ENCODE data around the gene COL25A1.
"Not testable (repeated sequence)": the region's sequence is repeated elsewhere in the genome, so short reads cannot be mapped to it uniquely, and the experiment has no call there.

COL25A1 gene

GRCh38 chr4:109044431-109044830 is 258.0 kb downstream of the COL25A1 start:
- no peak for FAIRE-seq

GRCh38 chr4:109043286-109043685 is 259.2 kb downstream of the COL25A1 start:
- no peak for FAIRE-seq

GRCh38 chr4:109041463-109042360 is 260.7 kb downstream of the COL25A1 start:
- no peak for FAIRE-seq

- no peak for FAIRE-seq
Measured at GRCh38 chr4:109040441-109040840, 262.0 kb downstream of the COL25A1 start.

GRCh38 chr4:109037026-109037425 is 265.4 kb downstream of the COL25A1 start:
- FAIRE-seq: no peak

- FAIRE-seq: no peak
Measured at GRCh38 chr4:109033993-109034392, 268.5 kb downstream of the COL25A1 start.

- FAIRE-seq: no peak
Measured at GRCh38 chr4:109032671-109033070, 269.8 kb downstream of the COL25A1 start.

- FAIRE-seq: no peak
Measured at GRCh38 chr4:109029987-109030386, 272.5 kb downstream of the COL25A1 start.

- FAIRE-seq: no peak
Measured at GRCh38 chr4:109027016-109027500, 275.4 kb downstream of the COL25A1 start.

GRCh38 chr4:109026588-109026987 is 275.9 kb downstream of the COL25A1 start:
- no peak for FAIRE-seq

- FAIRE-seq: no peak
Measured at GRCh38 chr4:109025471-109026076, 276.9 kb downstream of the COL25A1 start.

GRCh38 chr4:109022961-109023360 is 279.5 kb downstream of the COL25A1 start:
- no peak for FAIRE-seq

GRCh38 chr4:109021630-109022029 is 280.8 kb downstream of the COL25A1 start:
- FAIRE-seq: not testable (repeated sequence)

GRCh38 chr4:109020861-109021260 is 281.6 kb downstream of the COL25A1 start:
- no peak for FAIRE-seq

- no peak for FAIRE-seq
Measured at GRCh38 chr4:109016200-109016599, 286.3 kb downstream of the COL25A1 start.

- no peak for FAIRE-seq
Measured at GRCh38 chr4:109015413-109015810, 287.0 kb downstream of the COL25A1 start.

- FAIRE-seq: no peak
Measured at GRCh38 chr4:109014593-109015412, 287.7 kb downstream of the COL25A1 start.

GRCh38 chr4:109012286-109012880 is 290.1 kb downstream of the COL25A1 start:
- no peak for FAIRE-seq

- FAIRE-seq: no peak
Measured at GRCh38 chr4:109011241-109012026, 291.0 kb downstream of the COL25A1 start.

- FAIRE-seq: no peak
Measured at GRCh38 chr4:109010521-109010920, 291.9 kb downstream of the COL25A1 start.

GRCh38 chr4:109009909-109010308 is 292.5 kb downstream of the COL25A1 start:
- FAIRE-seq: no peak

GRCh38 chr4:109007976-109008375 is 294.5 kb downstream of the COL25A1 start:
- no peak for FAIRE-seq
